NCI-H524 treated with DMSO at 0.1 percent for 48 hours (cell line): ENCODE measurements around the gene MATCAP1.

Experiments
- DNase-seq: peaks from one replicate; lab custom pipeline; 2025; lab: John Stamatoyannopoulos, UW

Gene MATCAP1

GRCh38 chr16:67156143-67156844 is 27.5 kb downstream of the MATCAP1 start:
- DNase-seq, result no peak

- no peak for DNase-seq
Observed at GRCh38 chr16:67155295-67156142, 28.2 kb downstream of the MATCAP1 start.

GRCh38 chr16:67154578-67155294 is 29.0 kb downstream of the MATCAP1 start:
- DNase-seq, result no peak

- DNase-seq, result no peak
Observed at GRCh38 chr16:67151431-67152097, 32.2 kb downstream of the MATCAP1 start.

GRCh38 chr16:67150833-67151396 is 32.8 kb downstream of the MATCAP1 start, which contains the start of gene B3GNT9:
Gene B3GNT9, minus strand, starts transcription at chr16:67150998. Its CDS starts 513 bp downstream, at chr16:67150485.
- DNase-seq, result no peak

GRCh38 chr16:67150047-67150832 is 33.5 kb downstream of the MATCAP1 start:
- DNase-seq, result no peak

- no peak for DNase-seq
Observed at GRCh38 chr16:67149276-67150046, 34.3 kb downstream of the MATCAP1 start.

- no peak for DNase-seq
Observed at GRCh38 chr16:67148656-67149275, 35.0 kb downstream of the MATCAP1 start.

GRCh38 chr16:67148221-67148620 is 35.5 kb downstream of the MATCAP1 start:
- no peak for DNase-seq

- no peak for DNase-seq
Observed at GRCh38 chr16:67147437-67148140, 36.2 kb downstream of the MATCAP1 start.

- no peak for DNase-seq
Observed at GRCh38 chr16:67146523-67147357, 37.0 kb downstream of the MATCAP1 start.

GRCh38 chr16:67145746-67146145 is 38.0 kb downstream of the MATCAP1 start:
- DNase-seq, result no peak

GRCh38 chr16:67144943-67145342 is 38.8 kb downstream of the MATCAP1 start:
- DNase-seq, result no peak

GRCh38 chr16:67142342-67142741 is 41.4 kb downstream of the MATCAP1 start:
- no peak for DNase-seq

- DNase-seq, result no peak
Observed at GRCh38 chr16:67141391-67141790, 42.4 kb downstream of the MATCAP1 start.

GRCh38 chr16:67137605-67138004 is 46.2 kb downstream of the MATCAP1 start:
- no peak for DNase-seq

- DNase-seq, result no peak
Observed at GRCh38 chr16:67129422-67129821, 54.3 kb downstream of the MATCAP1 start.

GRCh38 chr16:67128887-67129286 is 54.9 kb downstream of the MATCAP1 start:
- no peak for DNase-seq
